ENCODE measurements around the gene ADIPOQ.
A peak's percentile ranks its signal among the peaks of the same experiment; 100 is the strongest.

ADIPOQ gene

GRCh38 chr3:186839874-186840641, 2.5 kb upstream of the ADIPOQ start:
- no peak for TF ChIP-seq CTCF (IDR thresholded peaks at IDR 0.05)

- TF ChIP-seq CTCF (IDR thresholded peaks at IDR 0.05): no peak
Measured at GRCh38 chr3:186841620-186842019, 890 bp upstream of the ADIPOQ start.

- TF ChIP-seq CTCF (IDR thresholded peaks at IDR 0.05): no peak
Measured at GRCh38 chr3:186843039-186843432, 526 bp downstream of the ADIPOQ start.

- no peak for TF ChIP-seq CTCF (IDR thresholded peaks at IDR 0.05)
Measured at GRCh38 chr3:186844908-186845307, 2.4 kb downstream of the ADIPOQ start.

- TF ChIP-seq CTCF (IDR thresholded peaks at IDR 0.05): no peak
Measured at GRCh38 chr3:186845756-186846155, 3.2 kb downstream of the ADIPOQ start.

- no peak for TF ChIP-seq CTCF (IDR thresholded peaks at IDR 0.05)
Measured at GRCh38 chr3:186847437-186847836, 4.9 kb downstream of the ADIPOQ start.

- TF ChIP-seq CTCF (IDR thresholded peaks at IDR 0.05): peak; percentile 61
Measured at GRCh38 chr3:186849374-186849975, 7.0 kb downstream of the ADIPOQ start.
